Fibroblast of pulmonary artery (primary cell): ENCODE measurements around the gene PRKACA.

Experiments
- DNase-seq: peaks from one replicate; pipeline ENCODE4 v3.0.0-alpha.2; 2010; ENCODE audit warnings: low read depth
- H3K4me3 ChIP-seq: replicated peaks from 2 replicates; pipeline ENCODE4 v1.5.1; 2011; ENCODE audit warnings: low read depth, mild to moderate bottlenecking, control low read depth, low read length, moderate library complexity
- TF ChIP-seq, protein P1 (sequence below): IDR thresholded peaks from 2 replicates; pipeline ENCODE4 v1.5.1; 2011; ENCODE audit warnings: mild to moderate bottlenecking, control low read depth, low read length, inconsistent platforms; ENCODE audit errors: missing control alignments

Gene PRKACA

GRCh38 chr19:14112051-14112808 lies 5.3 kb downstream of the PRKACA start:
- H3K4me3 ChIP-seq: no peak overlapping the region

GRCh38 chr19:14111486-14111885 lies 6.1 kb downstream of the PRKACA start:
- TF ChIP-seq, protein P1, sequence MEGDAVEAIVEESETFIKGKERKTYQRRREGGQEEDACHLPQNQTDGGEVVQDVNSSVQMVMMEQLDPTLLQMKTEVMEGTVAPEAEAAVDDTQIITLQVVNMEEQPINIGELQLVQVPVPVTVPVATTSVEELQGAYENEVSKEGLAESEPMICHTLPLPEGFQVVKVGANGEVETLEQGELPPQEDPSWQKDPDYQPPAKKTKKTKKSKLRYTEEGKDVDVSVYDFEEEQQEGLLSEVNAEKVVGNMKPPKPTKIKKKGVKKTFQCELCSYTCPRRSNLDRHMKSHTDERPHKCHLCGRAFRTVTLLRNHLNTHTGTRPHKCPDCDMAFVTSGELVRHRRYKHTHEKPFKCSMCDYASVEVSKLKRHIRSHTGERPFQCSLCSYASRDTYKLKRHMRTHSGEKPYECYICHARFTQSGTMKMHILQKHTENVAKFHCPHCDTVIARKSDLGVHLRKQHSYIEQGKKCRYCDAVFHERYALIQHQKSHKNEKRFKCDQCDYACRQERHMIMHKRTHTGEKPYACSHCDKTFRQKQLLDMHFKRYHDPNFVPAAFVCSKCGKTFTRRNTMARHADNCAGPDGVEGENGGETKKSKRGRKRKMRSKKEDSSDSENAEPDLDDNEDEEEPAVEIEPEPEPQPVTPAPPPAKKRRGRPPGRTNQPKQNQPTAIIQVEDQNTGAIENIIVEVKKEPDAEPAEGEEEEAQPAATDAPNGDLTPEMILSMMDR: no peak
- DNase-seq: no peak
- H3K4me3 ChIP-seq: no peak overlapping the region

More at GRCh38 chr19:14112051-14112808, 5.3 kb downstream of the PRKACA start:
- TF ChIP-seq, protein P1: no peak
- no peak for DNase-seq

DNA sequence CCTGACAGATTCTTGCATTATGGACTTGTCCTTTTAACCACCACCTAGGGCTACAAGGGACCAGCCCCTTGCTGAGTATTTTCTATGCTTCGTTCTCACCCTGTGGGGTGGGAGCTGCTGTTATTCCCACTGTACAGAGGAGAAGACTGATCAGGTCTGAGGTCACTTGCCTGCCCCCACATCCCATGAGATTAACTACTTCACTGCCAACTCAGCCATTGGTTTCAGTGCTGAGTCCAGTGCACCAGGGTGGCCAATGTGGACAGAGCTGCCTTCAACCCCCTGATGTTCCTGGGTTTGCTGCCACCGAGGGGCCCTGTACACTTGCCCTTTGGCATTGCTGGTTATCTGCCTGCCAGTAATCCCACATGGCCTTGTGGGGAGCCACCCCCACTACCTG lies 6.9 kb downstream of the PRKACA start:
- DNase-seq: no peak
- TF ChIP-seq, protein P1: no peak
- no peak overlapping the region for H3K4me3 ChIP-seq

GRCh38 chr19:14107581-14108461 lies 9.7 kb downstream of the PRKACA start:
- peak; percentile 82 for DNase-seq
- TF ChIP-seq, protein P1: no peak

GRCh38 chr19:14106840-14107239 lies 10.7 kb downstream of the PRKACA start:
- TF ChIP-seq, protein P1: no peak
- H3K4me3 ChIP-seq: no peak overlapping the region

More at GRCh38 chr19:14107581-14108461, 9.7 kb downstream of the PRKACA start:
- H3K4me3 ChIP-seq: no peak overlapping the region

GRCh38 chr19:14105680-14106079 lies 11.9 kb downstream of the PRKACA start:
- DNase-seq: no peak
- TF ChIP-seq, protein P1: no peak
- no peak overlapping the region for H3K4me3 ChIP-seq

More at GRCh38 chr19:14106840-14107239, 10.7 kb downstream of the PRKACA start:
- DNase-seq: no peak
